ENCODE data around the gene LRRC23. TPM values are rescaled to one million over a fixed set of nuclear protein-coding genes. Genes with fewer than 3 reads are reported as not detected.

LRRC23 gene
- total and polyA plus RNA-seq, 2 experiments from 2014 or later, result 2.4 to 9.1 TPM

DNA sequence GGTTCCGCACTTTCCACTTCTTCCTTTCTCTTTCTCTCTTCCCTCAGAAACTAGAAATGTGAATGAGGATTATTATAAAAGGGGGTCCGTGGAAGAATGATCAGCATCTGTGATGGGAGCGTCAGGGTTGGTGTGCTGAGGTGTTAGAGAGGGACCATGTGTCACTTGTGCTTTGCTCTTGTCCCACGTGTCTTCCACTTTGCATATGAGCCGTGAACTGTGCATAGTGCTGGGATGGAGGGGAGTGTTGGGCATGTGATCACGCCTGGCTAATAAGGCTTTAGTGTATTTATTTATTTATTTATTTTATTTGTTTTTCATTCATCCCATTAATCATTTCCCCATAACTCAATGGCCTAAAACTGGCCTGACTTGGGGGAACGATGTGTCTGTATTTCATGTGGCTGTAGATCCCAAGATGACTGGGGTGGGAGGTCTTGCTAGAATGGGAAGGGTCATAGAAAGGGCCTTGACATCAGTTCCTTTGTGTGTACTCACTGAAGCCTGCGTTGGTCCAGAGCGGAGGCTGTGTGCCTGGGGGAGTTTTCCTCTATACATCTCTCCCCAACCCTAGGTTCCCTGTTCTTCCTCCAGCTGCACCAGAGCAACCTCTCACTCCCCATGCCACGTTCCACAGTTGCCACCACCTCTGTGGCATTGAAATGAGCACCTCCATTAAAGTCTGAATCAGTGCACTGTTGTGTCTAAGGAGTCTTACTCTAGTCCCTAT is 18.5 kb downstream of the LRRC23 start:
- Mint-ChIP-seq H3K9me3 (no peaks in the 10 kb centered on the region; the same call in 1 of the 3 replicates), H3K36me3 (ENCODE audit: low read depth) (peaks cover 42% of the 10 kb centered on the region), H3K4me3 (no peak overlapping the region; the same call in 2 of the 3 replicates), H3K4me1 (peaks cover 53% of the 10 kb centered on the region), H3K27ac (no peak overlapping the region), H3K27me3 (ENCODE audit: insufficient read depth, low read depth, poor library complexity) (peaks cover 30% of the 10 kb centered on the region)
- H3K27ac ChIP-seq (ENCODE audit: low read depth), result no peak overlapping the region
- H3K36me3 ChIP-seq (ENCODE audit: insufficient read depth), result no peaks in the 10 kb centered on the region; the same call in none of the 2 replicates
- TF ChIP-seq JUNB (IDR thresholded peaks at IDR 0.05; ENCODE audit: unreplicated experiment) (no peak), NANOG (IDR thresholded peaks at IDR 0.05; ENCODE audit: borderline replicate concordance) (no peak), EZH2 (IDR thresholded peaks at IDR 0.05; ENCODE audit: low read depth, unreplicated experiment) (no peak), ZNF331 (CRISPR knock-in tag; IDR thresholded peaks at IDR 0.05; ENCODE audit: low read depth) (no peak), CREB1 (CRISPR knock-in tag; IDR thresholded peaks at IDR 0.05; ENCODE audit: low read depth) (no peak), ETS1 (IDR thresholded peaks at IDR 0.05) (no peak), STAT1 (IDR thresholded peaks at IDR 0.05; ENCODE audit: unreplicated experiment) (no peak), POLR2AphosphoS5 (IDR thresholded peaks at IDR 0.05; ENCODE audit: low read depth) (no peak)
- TF ChIP-seq, protein P1, sequence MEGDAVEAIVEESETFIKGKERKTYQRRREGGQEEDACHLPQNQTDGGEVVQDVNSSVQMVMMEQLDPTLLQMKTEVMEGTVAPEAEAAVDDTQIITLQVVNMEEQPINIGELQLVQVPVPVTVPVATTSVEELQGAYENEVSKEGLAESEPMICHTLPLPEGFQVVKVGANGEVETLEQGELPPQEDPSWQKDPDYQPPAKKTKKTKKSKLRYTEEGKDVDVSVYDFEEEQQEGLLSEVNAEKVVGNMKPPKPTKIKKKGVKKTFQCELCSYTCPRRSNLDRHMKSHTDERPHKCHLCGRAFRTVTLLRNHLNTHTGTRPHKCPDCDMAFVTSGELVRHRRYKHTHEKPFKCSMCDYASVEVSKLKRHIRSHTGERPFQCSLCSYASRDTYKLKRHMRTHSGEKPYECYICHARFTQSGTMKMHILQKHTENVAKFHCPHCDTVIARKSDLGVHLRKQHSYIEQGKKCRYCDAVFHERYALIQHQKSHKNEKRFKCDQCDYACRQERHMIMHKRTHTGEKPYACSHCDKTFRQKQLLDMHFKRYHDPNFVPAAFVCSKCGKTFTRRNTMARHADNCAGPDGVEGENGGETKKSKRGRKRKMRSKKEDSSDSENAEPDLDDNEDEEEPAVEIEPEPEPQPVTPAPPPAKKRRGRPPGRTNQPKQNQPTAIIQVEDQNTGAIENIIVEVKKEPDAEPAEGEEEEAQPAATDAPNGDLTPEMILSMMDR (conservative IDR thresholded peaks at IDR 0.05; ENCODE audit: low read depth in 2 of 2), result no peak
- no peaks in the 10 kb centered on the region for H3K27me3 ChIP-seq (ENCODE audit: insufficient read depth)
- H3K4me2 ChIP-seq, result no peak overlapping the region
- H3K4me3 ChIP-seq, result no peak overlapping the region
- peaks cover 28% of the 10 kb centered on the region for H3K4me1 ChIP-seq (ENCODE audit: insufficient read depth)
- no peak overlapping the region for H2AFZ ChIP-seq
- DNase-seq (ENCODE audit: low spot score) (no peak), ATAC-seq (no peak)
- no peaks in the 10 kb centered on the region for H3K9me2 ChIP-seq (ENCODE audit: insufficient read depth)
- H3F3A ChIP-seq (replicated peaks; ENCODE audit: low read depth), result peaks cover 24% of the 10 kb centered on the region
- peaks cover 6% of the 10 kb centered on the region for H3K79me2 ChIP-seq (replicated peaks; ENCODE audit: insufficient read depth)
- no peaks in the 10 kb centered on the region for H4K20me1 ChIP-seq (replicated peaks; ENCODE audit: insufficient read depth)

DNA sequence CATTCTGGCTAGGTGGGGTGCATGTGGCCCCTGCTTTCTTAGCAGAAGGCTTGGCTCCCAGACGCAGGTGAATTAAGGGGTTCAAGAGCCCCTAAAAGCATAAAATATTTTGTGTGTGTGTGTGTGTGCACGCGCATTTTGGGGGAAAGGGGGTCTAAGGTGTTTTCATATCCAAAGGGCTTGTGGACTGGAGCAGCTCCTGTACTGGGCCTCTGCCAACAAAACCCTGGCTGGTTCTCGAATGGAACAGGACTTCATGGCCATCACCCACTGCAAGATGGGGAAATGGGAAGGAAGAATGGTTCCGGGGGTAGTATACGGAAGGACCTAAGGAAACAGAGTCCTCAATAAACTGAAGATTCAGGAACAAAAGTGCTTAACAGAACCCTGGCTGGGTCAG is 19.2 kb downstream of the LRRC23 start:
- Mint-ChIP-seq H3K27me3 (ENCODE audit: insufficient read depth, low read depth, poor library complexity) (peaks cover 35% of the 10 kb centered on the region), H3K4me1 (peaks cover 53% of the 10 kb centered on the region), H3K27ac (peak overlapping the region; percentile 97; the same call in 1 of the 2 replicates), H3K9me3 (no peaks in the 10 kb centered on the region; the same call in 1 of the 3 replicates), H3K36me3 (ENCODE audit: low read depth) (peaks cover 39% of the 10 kb centered on the region), H3K4me3 (peak overlapping the region; percentile 81; the same call in 1 of the 3 replicates)
- Histone ChIP-seq H3K4me3 (no peak overlapping the region), H3F3A (replicated peaks; ENCODE audit: low read depth) (peaks cover 24% of the 10 kb centered on the region), H3K4me2 (no peak overlapping the region), H3K9me2 (ENCODE audit: insufficient read depth) (no peaks in the 10 kb centered on the region), H3K27ac (ENCODE audit: low read depth) (no peak overlapping the region), H4K20me1 (replicated peaks; ENCODE audit: insufficient read depth) (no peaks in the 10 kb centered on the region; the same call in 1 of the 2 replicates), H2AFZ (no peak overlapping the region), H3K27me3 (ENCODE audit: insufficient read depth) (no peaks in the 10 kb centered on the region), H3K79me2 (replicated peaks; ENCODE audit: insufficient read depth) (peaks cover 12% of the 10 kb centered on the region), H3K36me3 (ENCODE audit: insufficient read depth) (no peaks in the 10 kb centered on the region; the same call in none of the 2 replicates), H3K4me1 (ENCODE audit: insufficient read depth) (peaks cover 30% of the 10 kb centered on the region)
- no peak for DNase-seq (ENCODE audit: low spot score)
- TF ChIP-seq CREB1 (CRISPR knock-in tag; IDR thresholded peaks at IDR 0.05; ENCODE audit: low read depth) (no peak), EZH2 (IDR thresholded peaks at IDR 0.05; ENCODE audit: low read depth, unreplicated experiment) (no peak), POLR2AphosphoS5 (IDR thresholded peaks at IDR 0.05; ENCODE audit: low read depth) (no peak; the same call in 1 of the 2 replicates)
- TF ChIP-seq, protein P2, sequence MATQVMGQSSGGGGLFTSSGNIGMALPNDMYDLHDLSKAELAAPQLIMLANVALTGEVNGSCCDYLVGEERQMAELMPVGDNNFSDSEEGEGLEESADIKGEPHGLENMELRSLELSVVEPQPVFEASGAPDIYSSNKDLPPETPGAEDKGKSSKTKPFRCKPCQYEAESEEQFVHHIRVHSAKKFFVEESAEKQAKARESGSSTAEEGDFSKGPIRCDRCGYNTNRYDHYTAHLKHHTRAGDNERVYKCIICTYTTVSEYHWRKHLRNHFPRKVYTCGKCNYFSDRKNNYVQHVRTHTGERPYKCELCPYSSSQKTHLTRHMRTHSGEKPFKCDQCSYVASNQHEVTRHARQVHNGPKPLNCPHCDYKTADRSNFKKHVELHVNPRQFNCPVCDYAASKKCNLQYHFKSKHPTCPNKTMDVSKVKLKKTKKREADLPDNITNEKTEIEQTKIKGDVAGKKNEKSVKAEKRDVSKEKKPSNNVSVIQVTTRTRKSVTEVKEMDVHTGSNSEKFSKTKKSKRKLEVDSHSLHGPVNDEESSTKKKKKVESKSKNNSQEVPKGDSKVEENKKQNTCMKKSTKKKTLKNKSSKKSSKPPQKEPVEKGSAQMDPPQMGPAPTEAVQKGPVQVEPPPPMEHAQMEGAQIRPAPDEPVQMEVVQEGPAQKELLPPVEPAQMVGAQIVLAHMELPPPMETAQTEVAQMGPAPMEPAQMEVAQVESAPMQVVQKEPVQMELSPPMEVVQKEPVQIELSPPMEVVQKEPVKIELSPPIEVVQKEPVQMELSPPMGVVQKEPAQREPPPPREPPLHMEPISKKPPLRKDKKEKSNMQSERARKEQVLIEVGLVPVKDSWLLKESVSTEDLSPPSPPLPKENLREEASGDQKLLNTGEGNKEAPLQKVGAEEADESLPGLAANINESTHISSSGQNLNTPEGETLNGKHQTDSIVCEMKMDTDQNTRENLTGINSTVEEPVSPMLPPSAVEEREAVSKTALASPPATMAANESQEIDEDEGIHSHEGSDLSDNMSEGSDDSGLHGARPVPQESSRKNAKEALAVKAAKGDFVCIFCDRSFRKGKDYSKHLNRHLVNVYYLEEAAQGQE (IDR thresholded peaks at IDR 0.05; ENCODE audit: unreplicated experiment), result no peak
- ATAC-seq, result no peak

All from GM23338 (cell line).